HUES64 (cell line): ENCODE results near the gene COX10.
"Not testable (repeated sequence)": the region's sequence is repeated elsewhere in the genome, so short reads cannot be mapped to it uniquely, and the experiment has no call there.

Experiments used
- H3K27ac ChIP-seq: 2 replicates; pipeline ENCODE4 v1.7.0; 2013; ENCODE audit warnings: low read depth, low read length, inconsistent platforms
- H3K27me3 ChIP-seq: 2 replicates; pipeline ENCODE4 v1.6.1; 2013; ENCODE audit warnings: mild to moderate bottlenecking, low read length; ENCODE audit not compliant: insufficient read depth
- H3K36me3 ChIP-seq: 2 replicates; pipeline ENCODE4 v1.6.1; 2013; ENCODE audit warnings: mild to moderate bottlenecking, low read length; ENCODE audit not compliant: insufficient read depth
- H3K4me1 ChIP-seq: 2 replicates; pipeline ENCODE4 v1.6.1; 2013; ENCODE audit warnings: mild to moderate bottlenecking, low read length, moderate library complexity; ENCODE audit not compliant: insufficient read depth
- H3K4me3 ChIP-seq: 2 replicates; pipeline ENCODE4 v1.5.1; 2013; ENCODE audit warnings: mild to moderate bottlenecking, low read length, moderate library complexity
- H3K9ac ChIP-seq: 2 replicates; pipeline ENCODE4 v1.6.1; 2013; ENCODE audit warnings: mild to moderate bottlenecking, low read depth, low read length
- H3K9me3 ChIP-seq: 2 replicates; pipeline ENCODE4 v1.6.1; 2013; ENCODE audit warnings: low read depth, low read length; ENCODE audit not compliant: insufficient read depth
- WGBS: fragments of 150-250, 120-280 bp; methylation state at CpG from one replicate; pipeline ENCODE4 v1.1.7; 2013; ENCODE audit warnings: missing lambda C conversion rate; 5-methylcytosine and 5-hydroxymethylcytosine counted together

Gene COX10

GRCh38 chr17:14231187-14231586, 161.9 kb downstream of the COX10 start:
- not testable (repeated sequence) for H3K27ac ChIP-seq, H3K36me3 ChIP-seq, H3K4me3 ChIP-seq, H3K4me1 ChIP-seq, H3K9me3 ChIP-seq, H3K9ac ChIP-seq, H3K27me3 ChIP-seq
- WGBS = 100% methylated on average over 2 of the region's 6 CpGs

GRCh38 chr17:14235047-14235446, 165.7 kb downstream of the COX10 start:
- not testable (repeated sequence) for H3K36me3 ChIP-seq, H3K27ac ChIP-seq, H3K9ac ChIP-seq, H3K9me3 ChIP-seq, H3K4me1 ChIP-seq, H3K27me3 ChIP-seq, H3K4me3 ChIP-seq
- WGBS = 83% methylated on average over 2 of the region's 2 CpGs

- H3K36me3 ChIP-seq, H3K9me3 ChIP-seq, H3K4me1 ChIP-seq, H3K27ac ChIP-seq, H3K4me3 ChIP-seq, H3K27me3 ChIP-seq, H3K9ac ChIP-seq: not testable (repeated sequence)
- 89% methylated on average over 6 of the region's 9 CpGs for whole genome bisulfite sequencing
Measured at GRCh38 chr17:14236032-14236431, 166.7 kb downstream of the COX10 start.

- not testable (repeated sequence) for H3K36me3 ChIP-seq, H3K4me1 ChIP-seq, H3K4me3 ChIP-seq, H3K9ac ChIP-seq, H3K27me3 ChIP-seq, H3K27ac ChIP-seq, H3K9me3 ChIP-seq
- WGBS = 95% methylated on average over 9 of the region's 11 CpGs
Measured at GRCh38 chr17:14236762-14237161, 167.5 kb downstream of the COX10 start, which contains the start of gene CDRT15. Gene CDRT15, minus strand, starts transcription at chr17:14236862. Its CDS starts 29 bp downstream, at chr17:14236833.

GRCh38 chr17:14239271-14239670, 170.0 kb downstream of the COX10 start:
- not testable (repeated sequence) for H3K36me3 ChIP-seq, H3K27me3 ChIP-seq, H3K4me3 ChIP-seq, H3K4me1 ChIP-seq, H3K9ac ChIP-seq, H3K27ac ChIP-seq, H3K9me3 ChIP-seq
- no CpG with 5 or more reads among the region's 5 CpGs for WGBS

- 88% methylated on average over 1 of the region's 1 CpG for WGBS
- no peak overlapping the region for H3K27ac ChIP-seq
- H3K9me3 ChIP-seq = no peaks in the 10 kb centered on the region
- H3K9ac ChIP-seq = no peak overlapping the region
- H3K36me3 ChIP-seq = no peaks in the 10 kb centered on the region
- H3K4me3 ChIP-seq = no peak overlapping the region
- no peaks in the 10 kb centered on the region for H3K27me3 ChIP-seq
- peaks cover 9% of the 10 kb centered on the region for H3K4me1 ChIP-seq
Measured at GRCh38 chr17:14245002-14245401, 175.7 kb downstream of the COX10 start.

GRCh38 chr17:14245629-14246028, 176.3 kb downstream of the COX10 start:
- H3K27me3 ChIP-seq = no peaks in the 10 kb centered on the region
- no peaks in the 10 kb centered on the region for H3K9me3 ChIP-seq
- WGBS = 100% methylated on average over 3 of the region's 3 CpGs
- no peaks in the 10 kb centered on the region for H3K36me3 ChIP-seq
- no peak overlapping the region for H3K27ac ChIP-seq
- no peak overlapping the region for H3K4me3 ChIP-seq
- peaks cover 13% of the 10 kb centered on the region for H3K4me1 ChIP-seq
- H3K9ac ChIP-seq = no peak overlapping the region
